HL-60 (cell line): ENCODE results near the gene DNAJC6.

ENCODE experiments used
- CTCF ChIP-seq: IDR thresholded peaks from one replicate; pipeline ENCODE4 v1.5.1; 2011; ENCODE audit warnings: low read length, control low read depth, inconsistent platforms; ENCODE audit not compliant: insufficient read depth
- GABPA ChIP-seq: IDR thresholded peaks from 2 replicates; pipeline ENCODE4 v1.6.1; 2012; ENCODE audit warnings: low read depth
- POLR2AphosphoS5 ChIP-seq: IDR thresholded peaks from 2 replicates; pipeline ENCODE4 v1.6.1; 2012; ENCODE audit warnings: low read depth
- SPI1 ChIP-seq: IDR thresholded peaks from 2 replicates; pipeline ENCODE4 v1.6.1; 2012; ENCODE audit warnings: low read depth, mild to moderate bottlenecking, borderline replicate concordance

DNA sequence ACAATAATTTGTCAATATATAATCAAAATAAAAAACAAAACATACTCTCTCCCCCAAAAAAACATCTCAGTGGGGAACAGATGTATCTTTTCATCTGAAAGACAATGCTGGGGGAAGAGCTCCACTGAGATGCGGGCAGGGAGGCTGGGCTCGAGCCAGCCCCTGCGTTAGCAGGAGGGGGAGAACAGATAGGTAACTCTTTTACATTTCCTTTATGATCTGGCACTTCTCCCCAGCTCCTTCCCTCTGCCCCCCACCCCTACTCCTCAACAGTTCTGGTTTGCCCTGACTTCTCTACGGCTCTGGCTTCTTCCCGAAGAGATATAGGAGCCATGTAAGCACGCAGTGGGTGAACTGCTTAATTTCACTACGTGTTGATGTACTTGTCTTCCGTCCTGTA, 123.6 kb downstream of the DNAJC6 start:
- TF ChIP-seq POLR2AphosphoS5, result no peak
- TF ChIP-seq CTCF, result no peak
- TF ChIP-seq SPI1, result no peak
- no peak for TF ChIP-seq GABPA
